GM21390 (cell line): ENCODE measurements around the gene MEIOB.
"Not testable (repeated sequence)": the region's sequence is repeated elsewhere in the genome, so short reads cannot be mapped to it uniquely, and the experiment has no call there.

ENCODE experiments used
- ATAC-seq: cut with Tn5 transposase; IDR thresholded peaks from one replicate; pipeline ENCODE4 v1.9.1; 2021; ENCODE audit not compliant: unreplicated experiment

Gene MEIOB

DNA sequence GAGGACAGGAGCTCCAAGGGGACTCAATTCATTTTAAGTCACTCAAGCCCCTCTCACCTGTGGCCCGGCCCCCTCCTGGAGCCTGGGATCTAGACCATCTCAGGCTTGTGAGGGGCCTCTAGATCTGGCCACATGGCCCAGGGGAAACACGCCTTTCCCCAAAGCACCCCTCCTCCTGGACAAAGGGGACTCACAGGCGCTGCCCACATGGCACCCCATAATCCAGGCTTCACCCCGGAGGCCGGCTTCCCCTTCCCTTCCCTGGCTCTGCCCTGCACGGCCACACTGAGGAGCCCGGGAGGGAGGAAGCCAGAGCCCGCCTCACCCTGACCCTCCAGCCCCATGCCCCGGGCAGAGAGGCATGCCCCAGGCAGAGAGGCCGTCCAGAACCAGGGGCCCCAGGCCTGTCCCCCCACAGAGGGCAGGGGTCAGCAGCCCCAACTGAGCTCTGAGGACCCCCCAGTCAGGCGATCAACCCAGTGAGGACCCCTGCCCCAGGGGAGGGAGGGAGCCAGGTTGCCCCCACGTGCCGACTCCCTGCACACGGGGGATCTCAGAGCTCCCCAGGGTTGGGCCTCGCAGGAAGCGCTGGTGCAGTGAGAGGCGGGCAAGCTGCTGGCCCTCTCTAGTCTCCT, 35.4 kb upstream of the MEIOB start:
- no peak for ATAC-seq

GRCh38 chr16:1906846-1907165, 34.8 kb upstream of the MEIOB start:
- no peak for ATAC-seq

- ATAC-seq = no peak
These were observed 34.3 kb upstream of the MEIOB start for GRCh38 chr16:1906055-1906845.

GRCh38 chr16:1903845-1904840, 32.2 kb upstream of the MEIOB start:
- no peak for ATAC-seq

GRCh38 chr16:1903220-1903574, 31.2 kb upstream of the MEIOB start:
- ATAC-seq = no peak

DNA sequence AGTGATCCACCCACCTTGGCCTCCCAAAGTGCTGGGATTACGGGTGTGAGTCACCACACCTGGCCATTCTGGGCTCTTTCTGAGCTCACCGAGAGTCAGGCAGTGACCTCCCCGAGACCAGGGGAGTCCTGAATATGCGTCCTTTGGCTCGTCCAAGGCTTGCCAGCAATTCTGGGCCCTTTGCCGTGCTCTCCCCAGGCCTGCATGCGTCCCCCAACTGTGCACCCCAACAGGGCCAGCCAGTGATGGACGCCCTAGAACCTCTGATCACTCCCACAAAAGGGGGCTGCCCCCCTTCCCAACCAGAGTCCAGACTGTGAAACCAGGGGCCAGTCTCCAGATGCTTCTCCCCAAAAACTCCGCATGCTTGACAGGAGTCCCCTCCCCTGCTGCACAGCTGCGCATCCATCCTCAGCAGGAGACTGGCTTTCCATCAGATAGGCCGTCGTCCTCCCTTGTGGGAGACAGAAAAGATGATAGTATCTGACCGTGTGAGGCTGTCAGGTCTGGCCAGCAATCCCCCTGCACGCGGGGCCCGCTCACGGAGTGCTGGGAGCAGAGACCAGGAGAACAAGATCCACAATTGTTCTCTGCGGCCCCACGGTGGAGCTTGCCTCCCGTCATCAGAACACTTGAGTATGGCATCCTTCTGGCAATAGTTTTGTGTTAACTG, 30.7 kb upstream of the MEIOB start:
- no peak for ATAC-seq

- no peak for ATAC-seq
These were observed 28.4 kb upstream of the MEIOB start for GRCh38 chr16:1900452-1900774.

DNA sequence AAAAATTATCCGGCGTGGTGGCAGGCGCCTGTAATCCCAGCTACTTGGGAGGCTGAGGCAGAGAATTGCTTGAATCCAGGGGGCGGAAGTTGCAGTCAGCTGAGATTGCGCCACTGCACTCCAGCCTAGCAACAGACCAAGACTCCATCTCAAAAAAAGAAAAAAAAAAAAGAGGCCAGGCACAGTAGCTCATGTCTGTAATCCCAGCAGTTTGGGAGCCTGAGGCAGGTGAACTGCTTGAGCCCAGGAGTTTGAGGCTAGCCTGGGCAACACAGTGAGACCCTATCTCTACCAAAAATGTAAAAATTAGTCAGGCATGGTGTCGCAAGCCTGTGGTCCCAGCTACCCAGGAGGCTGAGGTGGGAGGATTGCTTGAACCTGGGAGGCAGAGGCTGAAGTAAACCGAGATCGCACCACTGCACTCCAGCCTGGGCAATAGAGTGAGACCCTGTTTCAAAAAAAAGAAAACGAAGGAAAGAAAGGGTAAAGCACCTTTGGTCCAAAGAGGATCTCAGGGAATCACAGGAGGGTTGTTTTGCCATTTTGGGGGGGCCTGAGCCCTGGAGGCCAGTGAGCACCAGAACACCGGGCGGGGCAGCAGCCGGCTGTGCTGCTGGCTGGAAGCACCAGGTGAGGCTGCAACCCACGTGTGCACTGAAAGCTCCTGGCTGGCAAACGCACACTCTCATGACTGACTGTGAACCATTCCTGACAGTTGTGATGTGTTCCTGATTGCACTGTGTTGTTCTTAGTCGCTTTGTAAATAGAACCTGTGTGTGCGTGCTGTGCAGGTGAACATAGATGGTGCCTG, 27.9 kb upstream of the MEIOB start:
- no peak for ATAC-seq

DNA sequence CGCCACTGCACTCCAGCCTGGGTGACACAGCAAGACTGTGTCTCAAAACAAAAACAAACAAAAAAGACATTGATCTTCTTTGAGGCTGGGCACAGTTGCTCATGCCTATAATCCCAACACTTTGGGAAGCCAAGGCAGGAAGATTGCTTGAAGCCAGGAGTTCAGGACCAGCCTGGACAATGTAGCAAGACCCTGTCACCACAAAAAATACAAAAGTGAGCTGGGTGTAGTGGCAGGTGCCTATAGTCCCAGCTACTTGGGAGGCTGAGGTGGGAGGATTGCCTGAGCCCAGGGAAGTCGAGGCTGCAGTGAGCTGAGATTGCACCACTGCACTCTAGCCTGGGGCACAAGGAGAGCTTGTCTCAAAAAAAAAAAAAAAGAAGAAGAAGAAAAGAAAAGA, 25.7 kb upstream of the MEIOB start:
- ATAC-seq = not testable (repeated sequence)

- ATAC-seq = no peak
These were observed 24.1 kb upstream of the MEIOB start for GRCh38 chr16:1895949-1896675.

- ATAC-seq = no peak
These were observed 23.1 kb upstream of the MEIOB start for GRCh38 chr16:1895068-1895467.

DNA sequence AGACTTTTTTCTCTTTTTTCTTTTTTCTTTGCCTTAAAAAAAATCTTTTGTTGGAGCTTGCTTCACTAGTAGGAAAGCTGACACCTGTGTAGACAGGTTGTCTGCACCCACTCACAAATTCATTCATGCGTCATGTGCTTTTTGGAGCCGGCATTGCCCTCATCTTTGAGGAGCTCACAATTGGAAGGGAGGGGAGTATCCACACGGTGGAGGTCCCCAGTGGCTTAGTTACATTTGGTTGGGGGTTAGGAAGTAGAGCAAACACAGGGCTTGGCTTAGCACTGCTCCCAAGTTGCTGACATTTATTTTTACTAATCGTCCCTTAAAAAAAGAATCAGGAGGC, 18.7 kb upstream of the MEIOB start:
- ATAC-seq = no peak

- no peak for ATAC-seq
These were observed 18.2 kb upstream of the MEIOB start for GRCh38 chr16:1890024-1890707.

GRCh38 chr16:1887711-1888354, 15.9 kb upstream of the MEIOB start:
- ATAC-seq = no peak

GRCh38 chr16:1884889-1885288, 12.9 kb upstream of the MEIOB start:
- no peak for ATAC-seq

DNA sequence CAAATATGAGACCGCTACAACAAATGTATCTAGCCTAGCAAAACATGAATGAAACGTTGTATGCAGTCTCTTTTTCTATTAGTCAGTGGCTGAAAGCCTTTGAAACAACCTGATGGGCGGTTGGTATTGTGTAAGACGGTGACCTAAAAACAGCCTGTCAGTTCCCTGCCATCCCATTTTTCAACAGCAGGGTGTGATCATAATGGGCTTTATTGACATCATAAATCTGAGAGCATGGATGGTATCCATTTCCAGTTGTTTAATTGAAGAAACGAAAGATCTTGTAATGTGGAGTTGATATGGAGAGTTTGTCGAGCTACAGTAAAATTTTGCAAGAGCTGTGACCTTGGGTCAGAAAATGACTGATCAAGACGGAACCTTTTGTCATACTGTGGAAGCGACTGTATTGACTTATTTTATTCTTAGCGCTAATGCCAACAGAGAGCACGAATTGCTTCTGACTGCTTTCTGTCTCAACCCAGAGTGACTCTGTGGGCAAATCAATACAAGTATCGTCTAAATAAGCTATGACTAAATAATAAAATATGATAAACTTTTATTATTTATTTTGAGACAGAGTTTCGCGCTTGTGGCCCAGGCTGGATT, 12.3 kb upstream of the MEIOB start:
- ATAC-seq = no peak

DNA sequence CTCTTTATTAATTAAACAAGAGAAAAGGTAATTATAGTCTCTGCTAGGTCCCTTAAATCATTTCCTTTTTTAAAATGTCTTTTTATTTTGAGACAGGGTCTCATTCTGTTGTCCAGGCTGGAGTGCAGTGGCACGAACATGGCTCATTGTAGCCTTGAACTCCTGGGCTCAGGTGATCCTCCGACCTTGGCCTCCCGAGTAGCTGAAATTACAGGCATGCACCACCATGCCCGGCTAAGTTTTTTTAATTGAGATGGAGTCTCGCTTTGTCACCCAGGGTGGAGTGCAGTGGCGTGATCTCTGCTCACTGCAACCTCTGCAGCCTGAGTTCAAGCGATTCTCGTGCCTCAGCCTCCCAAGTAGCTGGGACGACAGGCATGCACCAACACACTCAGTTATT, 9.2 kb upstream of the MEIOB start:
- ATAC-seq = not testable (repeated sequence)

- ATAC-seq = no peak
These were observed 7.5 kb upstream of the MEIOB start for GRCh38 chr16:1879477-1879876.
